ENCODE measurements around the gene CPA2.

- no peak for TF ChIP-seq NFE2L2 (IDR thresholded peaks at IDR 0.05; ENCODE audit: low read depth, low read length)
- no peak for TF ChIP-seq MAZ (IDR thresholded peaks at IDR 0.05; ENCODE audit: borderline replicate concordance, low read depth, low read length)
- TF ChIP-seq POLR2A (IDR thresholded peaks at IDR 0.05; ENCODE audit: low read depth, low read length): no peak
- TF ChIP-seq USF2 (IDR thresholded peaks at IDR 0.05; ENCODE audit: low read depth, low read length): no peak
- TF ChIP-seq RAD21 (IDR thresholded peaks at IDR 0.05; ENCODE audit: low read length): no peak
Observed at GRCh38 chr7:130228840-130229502, 37.7 kb upstream of the CPA2 start.
